ENCODE data around the gene MFGE8.

Gene MFGE8

DNA sequence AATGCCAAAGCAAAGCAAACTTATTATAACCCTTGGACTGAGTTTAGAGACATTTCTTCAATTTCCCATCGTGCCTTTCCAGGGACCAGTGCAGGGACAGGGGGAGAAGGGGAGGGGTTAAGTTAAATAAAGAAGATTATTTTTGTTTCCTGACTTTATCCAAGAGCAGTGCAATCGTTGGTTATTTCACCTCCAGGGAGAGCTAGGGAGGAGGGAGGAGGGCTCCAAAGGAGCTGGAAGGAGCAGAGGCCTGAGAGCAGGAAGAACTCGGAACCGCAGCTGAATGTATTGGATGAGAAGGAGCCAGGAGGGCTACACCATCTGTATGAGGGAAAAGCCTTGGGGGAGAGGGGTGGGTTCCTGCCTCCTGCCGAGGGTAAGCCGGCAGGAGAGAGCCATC is 38.5 kb downstream of the MFGE8 start:
- no peak for DNase-seq (ENCODE audit: low spot score)
- TF ChIP-seq, protein P1, sequence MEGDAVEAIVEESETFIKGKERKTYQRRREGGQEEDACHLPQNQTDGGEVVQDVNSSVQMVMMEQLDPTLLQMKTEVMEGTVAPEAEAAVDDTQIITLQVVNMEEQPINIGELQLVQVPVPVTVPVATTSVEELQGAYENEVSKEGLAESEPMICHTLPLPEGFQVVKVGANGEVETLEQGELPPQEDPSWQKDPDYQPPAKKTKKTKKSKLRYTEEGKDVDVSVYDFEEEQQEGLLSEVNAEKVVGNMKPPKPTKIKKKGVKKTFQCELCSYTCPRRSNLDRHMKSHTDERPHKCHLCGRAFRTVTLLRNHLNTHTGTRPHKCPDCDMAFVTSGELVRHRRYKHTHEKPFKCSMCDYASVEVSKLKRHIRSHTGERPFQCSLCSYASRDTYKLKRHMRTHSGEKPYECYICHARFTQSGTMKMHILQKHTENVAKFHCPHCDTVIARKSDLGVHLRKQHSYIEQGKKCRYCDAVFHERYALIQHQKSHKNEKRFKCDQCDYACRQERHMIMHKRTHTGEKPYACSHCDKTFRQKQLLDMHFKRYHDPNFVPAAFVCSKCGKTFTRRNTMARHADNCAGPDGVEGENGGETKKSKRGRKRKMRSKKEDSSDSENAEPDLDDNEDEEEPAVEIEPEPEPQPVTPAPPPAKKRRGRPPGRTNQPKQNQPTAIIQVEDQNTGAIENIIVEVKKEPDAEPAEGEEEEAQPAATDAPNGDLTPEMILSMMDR (IDR thresholded peaks at IDR 0.05; ENCODE audit: borderline replicate concordance, control extremely low read depth, extremely low read depth, insufficient read depth, missing control alignments): no peak
- in situ Hi-C loops (cut with MboI; ENCODE audit: low sequenced_read_pairs, unreplicated experiment): no loop called here

DNA sequence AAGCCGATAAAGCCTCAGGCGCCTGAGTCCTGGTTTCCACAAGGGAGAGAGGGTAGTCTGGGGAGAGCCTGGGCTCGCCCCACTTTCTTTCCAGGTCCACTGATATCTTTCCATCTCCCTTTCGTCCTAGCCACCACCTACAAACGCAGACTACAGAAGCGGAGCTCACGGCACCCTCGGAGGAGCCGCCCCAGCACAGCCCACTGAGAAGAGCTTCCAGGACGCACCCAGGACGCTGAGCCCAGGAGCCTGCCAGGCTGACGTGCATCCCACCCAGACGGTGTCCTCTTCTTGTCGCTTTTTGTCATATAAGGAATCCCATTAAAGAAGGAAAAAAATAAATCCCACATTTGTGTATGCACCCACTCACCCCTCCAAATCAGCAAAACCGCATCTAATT is 38.9 kb downstream of the MFGE8 start:
- in situ Hi-C loops (cut with MboI; ENCODE audit: low sequenced_read_pairs, unreplicated experiment): no loop called here
- TF ChIP-seq, protein P1 (IDR thresholded peaks at IDR 0.05; ENCODE audit: borderline replicate concordance, control extremely low read depth, extremely low read depth, insufficient read depth, missing control alignments): no peak
- no peak for DNase-seq (ENCODE audit: low spot score)

DNA sequence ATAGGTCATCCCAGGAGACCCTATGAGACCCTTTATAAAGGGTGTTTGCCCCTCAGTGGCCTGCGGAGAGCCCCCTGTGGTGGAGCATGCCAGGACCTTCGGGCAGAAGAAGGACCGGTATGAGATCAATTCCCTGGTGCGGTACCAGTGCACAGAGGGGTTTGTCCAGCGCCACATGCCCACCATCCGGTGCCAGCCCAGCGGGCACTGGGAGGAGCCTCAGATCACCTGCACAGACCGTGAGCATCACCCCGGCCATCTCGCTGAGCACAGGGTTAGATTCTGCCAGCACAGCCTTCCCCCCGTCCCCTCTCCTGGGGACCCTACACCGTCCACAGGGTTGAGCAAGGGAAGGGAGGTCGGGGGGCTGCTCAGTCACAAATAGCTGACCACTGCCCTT is 39.4 kb downstream of the MFGE8 start:
- in situ Hi-C loops (cut with MboI; ENCODE audit: low sequenced_read_pairs, unreplicated experiment): no loop called here
- DNase-seq (ENCODE audit: low spot score): no peak
- TF ChIP-seq, protein P1 (IDR thresholded peaks at IDR 0.05; ENCODE audit: borderline replicate concordance, control extremely low read depth, extremely low read depth, insufficient read depth, missing control alignments): no peak

DNA sequence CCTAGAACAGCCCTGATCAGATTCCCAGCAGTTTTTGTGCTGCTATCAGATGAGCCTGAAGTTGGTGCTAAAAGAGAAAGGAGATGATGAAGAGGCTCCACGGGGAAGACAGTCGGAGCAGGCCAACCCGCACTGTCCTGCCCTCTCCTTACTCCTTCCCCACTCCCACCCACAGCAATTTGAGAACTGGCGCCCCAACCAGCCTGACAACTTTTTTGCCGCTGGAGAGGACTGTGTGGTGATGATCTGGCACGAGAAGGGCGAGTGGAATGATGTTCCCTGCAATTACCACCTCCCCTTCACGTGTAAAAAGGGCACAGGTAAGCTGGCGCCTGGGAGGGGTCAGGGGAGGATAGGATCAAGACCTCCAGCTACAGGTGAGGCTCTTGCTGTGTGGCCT is 40.5 kb downstream of the MFGE8 start:
- no peak for DNase-seq (ENCODE audit: low spot score)
- in situ Hi-C loops (cut with MboI; ENCODE audit: low sequenced_read_pairs, unreplicated experiment): no loop called here
- TF ChIP-seq, protein P1 (IDR thresholded peaks at IDR 0.05; ENCODE audit: borderline replicate concordance, control extremely low read depth, extremely low read depth, insufficient read depth, missing control alignments): no peak

DNA sequence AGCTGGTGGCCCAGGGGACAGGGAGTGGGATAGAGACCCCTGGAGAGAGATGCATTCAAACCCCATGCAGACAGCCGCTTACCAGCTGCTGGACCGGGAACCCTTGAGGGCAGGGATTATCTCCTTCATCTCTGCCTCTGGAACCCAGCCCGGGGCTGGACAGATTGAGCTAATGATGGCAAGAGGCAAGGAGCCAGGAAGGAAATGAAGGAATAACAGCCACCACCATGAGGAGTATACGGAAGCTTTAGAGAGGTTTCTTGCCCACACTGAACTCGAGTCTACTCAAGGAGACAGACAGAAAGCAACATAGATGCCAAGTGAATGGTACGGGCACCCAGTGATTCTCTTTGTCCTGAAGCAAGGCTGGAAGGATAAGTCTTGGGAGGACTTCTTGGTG is 41.1 kb downstream of the MFGE8 start:
- DNase-seq (ENCODE audit: low spot score): no peak
- in situ Hi-C loops (cut with MboI; ENCODE audit: low sequenced_read_pairs, unreplicated experiment): no loop called here

DNA sequence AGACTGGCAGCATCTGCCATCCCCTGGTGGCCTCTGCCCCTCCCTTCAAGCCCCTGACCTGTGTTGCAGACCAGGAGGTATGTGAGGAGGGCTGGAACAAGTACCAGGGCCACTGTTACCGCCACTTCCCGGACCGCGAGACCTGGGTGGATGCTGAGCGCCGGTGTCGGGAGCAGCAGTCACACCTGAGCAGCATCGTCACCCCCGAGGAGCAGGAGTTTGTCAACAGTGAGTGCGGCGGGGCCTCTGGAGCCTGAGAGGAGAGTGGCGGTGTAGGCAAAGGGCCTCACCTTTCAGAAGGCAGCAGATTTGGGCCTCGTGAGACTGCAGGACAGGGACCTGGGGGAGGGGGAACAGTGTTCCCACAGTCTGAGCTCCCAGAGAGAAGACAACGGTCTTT is 41.9 kb downstream of the MFGE8 start:
- in situ Hi-C loops (cut with MboI; ENCODE audit: low sequenced_read_pairs, unreplicated experiment): no loop called here
- DNase-seq (ENCODE audit: low spot score): no peak
- TF ChIP-seq, protein P1 (IDR thresholded peaks at IDR 0.05; ENCODE audit: borderline replicate concordance, control extremely low read depth, extremely low read depth, insufficient read depth, missing control alignments): no peak

More for the DNA sequence above, 41.1 kb downstream of the MFGE8 start:
- TF ChIP-seq, protein P1 (IDR thresholded peaks at IDR 0.05; ENCODE audit: borderline replicate concordance, control extremely low read depth, extremely low read depth, insufficient read depth, missing control alignments): no peak
